Measurements from ENCODE around the gene NUP50.
A peak's percentile ranks its signal among the peaks of the same experiment; 100 is the strongest.

The NUP50 gene

DNA sequence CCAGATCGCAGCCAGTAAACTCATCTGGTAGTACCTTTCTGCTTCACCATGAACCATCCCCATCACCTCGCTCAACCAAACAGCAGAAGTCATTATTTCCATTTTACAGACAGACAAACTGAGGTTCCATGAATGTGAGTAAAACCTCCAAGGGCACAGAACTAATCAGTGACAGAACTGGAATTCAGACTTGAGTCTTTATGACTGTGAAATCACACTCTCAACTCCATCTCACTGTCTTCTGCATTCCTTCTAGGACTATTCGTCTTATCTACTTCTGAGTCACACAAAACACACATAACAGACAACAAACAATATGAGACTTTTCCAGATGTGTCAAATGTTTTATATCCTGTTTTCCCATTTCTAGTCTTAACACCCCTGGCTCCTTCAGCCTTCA, 9.3 kb upstream of the NUP50 start:
- Histone ChIP-seq H3K36me3 (peaks cover 18% of the 10 kb centered on the region), H3K4me3 (ENCODE audit: low read depth, low read length) (no peak overlapping the region), H3K27ac (no peak overlapping the region), H3K27me3 (ENCODE audit: insufficient read depth, low read depth, severe bottlenecking) (no peaks in the 10 kb centered on the region), H3K9me3 (ENCODE audit: severe bottlenecking) (no peaks in the 10 kb centered on the region)
- no peak for DNase-seq
- TF ChIP-seq, protein P1, sequence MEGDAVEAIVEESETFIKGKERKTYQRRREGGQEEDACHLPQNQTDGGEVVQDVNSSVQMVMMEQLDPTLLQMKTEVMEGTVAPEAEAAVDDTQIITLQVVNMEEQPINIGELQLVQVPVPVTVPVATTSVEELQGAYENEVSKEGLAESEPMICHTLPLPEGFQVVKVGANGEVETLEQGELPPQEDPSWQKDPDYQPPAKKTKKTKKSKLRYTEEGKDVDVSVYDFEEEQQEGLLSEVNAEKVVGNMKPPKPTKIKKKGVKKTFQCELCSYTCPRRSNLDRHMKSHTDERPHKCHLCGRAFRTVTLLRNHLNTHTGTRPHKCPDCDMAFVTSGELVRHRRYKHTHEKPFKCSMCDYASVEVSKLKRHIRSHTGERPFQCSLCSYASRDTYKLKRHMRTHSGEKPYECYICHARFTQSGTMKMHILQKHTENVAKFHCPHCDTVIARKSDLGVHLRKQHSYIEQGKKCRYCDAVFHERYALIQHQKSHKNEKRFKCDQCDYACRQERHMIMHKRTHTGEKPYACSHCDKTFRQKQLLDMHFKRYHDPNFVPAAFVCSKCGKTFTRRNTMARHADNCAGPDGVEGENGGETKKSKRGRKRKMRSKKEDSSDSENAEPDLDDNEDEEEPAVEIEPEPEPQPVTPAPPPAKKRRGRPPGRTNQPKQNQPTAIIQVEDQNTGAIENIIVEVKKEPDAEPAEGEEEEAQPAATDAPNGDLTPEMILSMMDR (IDR thresholded peaks at IDR 0.05; ENCODE audit: low read depth, low read length) = no peak

DNA sequence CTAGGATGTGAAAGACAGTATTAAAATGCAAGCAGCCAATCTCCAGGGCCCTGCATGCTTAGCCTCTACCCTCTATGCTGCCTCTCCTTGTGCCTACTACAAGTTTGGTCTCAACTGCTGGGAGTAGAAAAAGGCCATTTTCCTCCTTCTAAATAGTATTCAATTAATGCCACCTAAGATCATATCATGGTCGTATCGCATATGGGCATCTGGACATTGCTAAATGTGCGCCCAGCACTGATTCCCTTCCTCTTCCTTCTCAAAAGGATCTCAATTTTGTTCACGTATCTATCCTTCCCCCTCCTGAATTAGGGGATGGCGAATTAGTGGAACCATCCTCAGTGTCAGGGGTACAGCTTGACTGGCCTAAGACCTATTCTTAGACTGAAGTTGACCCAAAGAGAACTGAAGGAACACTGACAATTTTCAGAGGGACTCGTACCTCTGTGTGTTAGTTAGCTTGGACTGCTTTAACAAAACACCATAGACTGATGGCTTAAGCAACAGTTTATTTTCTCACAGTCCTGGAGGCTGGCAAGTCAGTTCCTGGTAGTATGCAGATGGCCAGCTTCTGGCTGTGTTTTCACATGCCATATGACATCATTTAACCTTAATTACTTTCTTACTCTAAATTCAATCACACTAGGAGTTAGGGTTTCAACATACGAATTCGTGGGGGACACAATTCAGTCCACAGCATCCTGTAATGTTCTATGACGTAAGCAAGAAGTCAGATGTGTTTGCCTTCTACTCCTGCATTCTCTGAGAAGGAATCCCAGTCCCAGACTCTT, 8.5 kb upstream of the NUP50 start:
- no peaks in the 10 kb centered on the region for H3K9me3 ChIP-seq (ENCODE audit: severe bottlenecking)
- no peak overlapping the region for H3K27ac ChIP-seq
- TF ChIP-seq, protein P1 (IDR thresholded peaks at IDR 0.05; ENCODE audit: low read depth, low read length) = no peak
- peaks cover 18% of the 10 kb centered on the region for H3K36me3 ChIP-seq
- H3K27me3 ChIP-seq (ENCODE audit: insufficient read depth, low read depth, severe bottlenecking) = no peaks in the 10 kb centered on the region
- H3K4me3 ChIP-seq (ENCODE audit: low read depth, low read length) = no peak overlapping the region
- DNase-seq = no peak

DNA sequence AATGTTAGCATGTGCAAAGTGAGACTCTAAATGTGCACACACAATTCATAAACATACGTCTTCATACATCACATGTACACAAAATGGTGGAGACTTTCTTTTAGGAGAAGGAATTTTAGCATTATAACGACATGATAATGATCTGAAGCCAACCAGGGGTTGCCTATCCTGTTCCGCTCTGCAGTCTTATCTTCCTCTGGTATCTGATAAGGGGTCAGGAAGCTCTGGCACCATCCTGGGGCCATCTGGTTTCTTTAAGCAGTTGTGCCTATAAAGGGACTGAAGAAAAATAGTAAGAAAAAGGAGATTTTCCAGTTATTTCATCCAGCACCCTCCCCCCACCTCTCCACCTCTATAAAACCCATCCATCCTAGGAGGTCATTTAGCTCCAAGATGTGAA, 5.8 kb upstream of the NUP50 start:
- TF ChIP-seq, protein P1 (IDR thresholded peaks at IDR 0.05; ENCODE audit: low read depth, low read length) = no peak
- no peak for DNase-seq
- Histone ChIP-seq H3K9me3 (ENCODE audit: severe bottlenecking) (no peaks in the 10 kb centered on the region), H3K4me3 (ENCODE audit: low read depth, low read length) (no peak overlapping the region), H3K27ac (no peak overlapping the region), H3K27me3 (ENCODE audit: insufficient read depth, low read depth, severe bottlenecking) (no peaks in the 10 kb centered on the region), H3K36me3 (peaks cover 21% of the 10 kb centered on the region)

DNA sequence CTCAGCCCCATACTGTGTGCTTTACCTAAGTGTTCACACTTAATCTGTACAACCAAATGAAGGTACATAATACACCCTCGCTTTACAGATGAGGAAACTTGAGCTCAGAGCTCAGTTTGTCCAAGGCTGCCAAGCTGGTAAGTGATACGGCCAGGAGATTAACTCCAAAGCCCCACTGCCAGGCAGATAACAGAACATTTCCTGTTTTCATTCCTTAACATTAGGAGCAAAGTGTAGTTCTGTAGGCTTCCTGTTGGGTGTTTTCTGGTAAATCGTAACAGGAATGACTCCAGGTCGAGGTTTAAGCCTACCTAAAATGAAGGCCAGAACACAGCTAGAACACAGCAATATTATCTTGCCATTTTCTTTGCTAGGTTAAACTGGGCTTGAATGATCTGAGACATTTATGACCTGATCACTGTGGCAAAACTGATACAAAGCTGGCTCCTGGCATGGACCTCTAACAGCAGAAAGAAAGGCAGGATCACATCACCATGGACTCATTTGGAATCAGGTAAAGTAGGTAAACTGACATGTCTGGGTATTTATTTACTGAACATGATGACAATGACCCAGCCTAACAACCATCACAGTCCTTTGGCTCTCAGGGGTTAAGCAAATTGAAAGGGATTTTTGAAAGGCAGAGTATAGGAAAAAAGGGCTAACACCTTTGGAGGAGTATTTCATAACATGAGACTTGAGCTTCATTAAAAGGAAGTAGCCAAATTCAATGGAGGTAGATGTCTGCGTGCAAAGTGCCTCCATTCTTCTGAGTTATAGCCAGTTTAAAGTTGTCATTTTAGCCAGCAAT, 3.9 kb upstream of the NUP50 start:
- Histone ChIP-seq H3K27me3 (ENCODE audit: insufficient read depth, low read depth, severe bottlenecking) (no peaks in the 10 kb centered on the region), H3K27ac (no peak overlapping the region), H3K36me3 (peaks cover 24% of the 10 kb centered on the region), H3K9me3 (ENCODE audit: severe bottlenecking) (no peaks in the 10 kb centered on the region), H3K4me3 (ENCODE audit: low read depth, low read length) (no peak overlapping the region)
- DNase-seq = peak; percentile 19
- TF ChIP-seq, protein P1 (IDR thresholded peaks at IDR 0.05; ENCODE audit: low read depth, low read length) = no peak

DNA sequence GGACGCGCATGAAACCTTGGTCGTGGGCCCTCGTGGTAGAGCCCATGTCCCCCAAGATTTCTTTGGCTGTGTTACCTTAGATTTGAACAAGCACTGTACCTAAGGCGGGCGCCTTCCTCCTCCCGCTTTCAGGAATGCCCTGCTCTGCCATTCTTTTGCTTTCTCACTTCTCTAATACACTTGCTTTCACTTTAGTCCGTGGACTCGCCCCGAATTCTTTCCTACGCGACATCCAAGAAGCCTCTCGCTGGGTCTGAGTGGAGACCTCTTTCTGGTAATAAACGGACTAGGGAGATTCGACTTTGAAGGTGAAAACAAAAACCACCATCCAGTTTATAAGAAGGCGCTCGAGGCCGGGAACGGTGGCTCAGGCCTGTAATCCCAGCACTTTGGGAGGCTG, 1.2 kb upstream of the NUP50 start:
- peaks cover 28% of the 10 kb centered on the region for H3K36me3 ChIP-seq
- peak overlapping the region; percentile 78 for H3K4me3 ChIP-seq (ENCODE audit: low read depth, low read length)
- TF ChIP-seq, protein P1 (IDR thresholded peaks at IDR 0.05; ENCODE audit: low read depth, low read length) = no peak
- H3K9me3 ChIP-seq (ENCODE audit: severe bottlenecking) = no peaks in the 10 kb centered on the region
- no peaks in the 10 kb centered on the region for H3K27me3 ChIP-seq (ENCODE audit: insufficient read depth, low read depth, severe bottlenecking)
- DNase-seq = no peak
- no peak overlapping the region for H3K27ac ChIP-seq

Measured in WERI-Rb-1 (cell line).